Glutamatergic neuron (in vitro differentiated cells): ENCODE data around the gene UBE2D2. TPM values are rescaled to one million over a fixed set of nuclear protein-coding genes. Genes with fewer than 3 reads are reported as not detected.

Experiments
- DNase-seq: peaks from one replicate; pipeline ENCODE4 v3.0.0; 2022
- H3K27ac Mint-ChIP-seq: one replicate; pipeline ENCODE4 v1.8.0; 2020; ENCODE audit warnings: mild to moderate bottlenecking, mixed read lengths, inconsistent platforms; ENCODE audit not compliant: unreplicated experiment
- H3K27me3 Mint-ChIP-seq: one replicate; pipeline ENCODE4 v1.8.0; 2020; ENCODE audit warnings: mild to moderate bottlenecking, moderate library complexity, mixed read lengths, inconsistent platforms; ENCODE audit not compliant: unreplicated experiment
- H3K36me3 Mint-ChIP-seq: one replicate; pipeline ENCODE4 v1.8.0; 2020; ENCODE audit warnings: mild to moderate bottlenecking, mixed read lengths, inconsistent platforms; ENCODE audit not compliant: unreplicated experiment
- H3K4me1 Mint-ChIP-seq: one replicate; pipeline ENCODE4 v1.8.0; 2020; ENCODE audit warnings: mild to moderate bottlenecking, low read depth, mixed read lengths, inconsistent platforms; ENCODE audit not compliant: unreplicated experiment
- H3K4me3 Mint-ChIP-seq: one replicate; pipeline ENCODE4 v1.8.0; 2020; ENCODE audit warnings: mild to moderate bottlenecking, mixed read lengths, inconsistent platforms; ENCODE audit not compliant: unreplicated experiment
- H3K9me3 Mint-ChIP-seq: one replicate; pipeline ENCODE4 v1.8.0; 2020; ENCODE audit warnings: mild to moderate bottlenecking, moderate library complexity, mixed read lengths, inconsistent platforms; ENCODE audit not compliant: unreplicated experiment
- CTCF ChIP-seq: fragments of 200-600 bp; sonication (generic); IDR thresholded peaks from one replicate; pipeline ENCODE4 v1.5.0; 2021; ENCODE audit not compliant: partially characterized antibody, unreplicated experiment
- total RNA-seq: library from RNA; stranded (reverse); fragmentation: NEBNext Ultra II Directional; extraction: Animal tissue kit (Norgen Biotek cat#: 25700); gene quantifications from one replicate; pipeline ENCODE4 v1.2.1, GENCODE V29; 2021; ENCODE audit not compliant: unreplicated experiment

Gene UBE2D2
- total RNA-seq, 1 donor from 2014 or later = 188 TPM

- H3K27ac Mint-ChIP-seq = peak overlapping the region; percentile 92
- DNase-seq = no peak
- H3K27me3 Mint-ChIP-seq = peaks cover 19% of the 10 kb centered on the region
- H3K9me3 Mint-ChIP-seq = peaks cover 31% of the 10 kb centered on the region
- TF ChIP-seq CTCF = peak; percentile 8
- no peaks in the 10 kb centered on the region for H3K36me3 Mint-ChIP-seq
- H3K4me3 Mint-ChIP-seq = peak overlapping the region; percentile 34
- peaks cover 68% of the 10 kb centered on the region for H3K4me1 Mint-ChIP-seq
Measured at GRCh38 chr5:139636975-139637408, 75.9 kb downstream of the UBE2D2 start.

- DNase-seq = peak; percentile 94
- Mint-ChIP-seq H3K4me3 (peak overlapping the region; percentile 85), H3K27ac (peak overlapping the region; percentile 100), H3K36me3 (no peaks in the 10 kb centered on the region), H3K27me3 (peaks cover 19% of the 10 kb centered on the region), H3K4me1 (peaks cover 70% of the 10 kb centered on the region), H3K9me3 (peaks cover 32% of the 10 kb centered on the region)
- TF ChIP-seq CTCF = peak; percentile 25
Measured at GRCh38 chr5:139637438-139638089, 76.4 kb downstream of the UBE2D2 start.

GRCh38 chr5:139638090-139638735, 77.1 kb downstream of the UBE2D2 start:
- peak overlapping the region; percentile 90 for H3K4me3 Mint-ChIP-seq
- peaks cover 18% of the 10 kb centered on the region for H3K27me3 Mint-ChIP-seq
- H3K36me3 Mint-ChIP-seq = no peaks in the 10 kb centered on the region
- H3K9me3 Mint-ChIP-seq = peaks cover 30% of the 10 kb centered on the region
- TF ChIP-seq CTCF = no peak
- peak; percentile 88 for DNase-seq
- peaks cover 70% of the 10 kb centered on the region for H3K4me1 Mint-ChIP-seq
- H3K27ac Mint-ChIP-seq = peak overlapping the region; percentile 100

GRCh38 chr5:139638736-139639618, 77.8 kb downstream of the UBE2D2 start:
- DNase-seq = peak; percentile 92
- Mint-ChIP-seq H3K4me1 (peaks cover 68% of the 10 kb centered on the region), H3K27me3 (peaks cover 19% of the 10 kb centered on the region), H3K27ac (peak overlapping the region; percentile 100), H3K4me3 (peak overlapping the region; percentile 90), H3K36me3 (no peaks in the 10 kb centered on the region), H3K9me3 (peaks cover 26% of the 10 kb centered on the region)
- no peak for TF ChIP-seq CTCF
